ENCODE data around the gene MADCAM1. TPM values are rescaled to one million over a fixed set of nuclear protein-coding genes. Genes with fewer than 3 reads are reported as not detected.

MADCAM1 gene
- under 1 TPM in 2 of 3 donors, not detected in 1; 0.43 to 0.54 TPM for total RNA-seq
- 0.25 TPM for total RNA-seq (2013)

DNA sequence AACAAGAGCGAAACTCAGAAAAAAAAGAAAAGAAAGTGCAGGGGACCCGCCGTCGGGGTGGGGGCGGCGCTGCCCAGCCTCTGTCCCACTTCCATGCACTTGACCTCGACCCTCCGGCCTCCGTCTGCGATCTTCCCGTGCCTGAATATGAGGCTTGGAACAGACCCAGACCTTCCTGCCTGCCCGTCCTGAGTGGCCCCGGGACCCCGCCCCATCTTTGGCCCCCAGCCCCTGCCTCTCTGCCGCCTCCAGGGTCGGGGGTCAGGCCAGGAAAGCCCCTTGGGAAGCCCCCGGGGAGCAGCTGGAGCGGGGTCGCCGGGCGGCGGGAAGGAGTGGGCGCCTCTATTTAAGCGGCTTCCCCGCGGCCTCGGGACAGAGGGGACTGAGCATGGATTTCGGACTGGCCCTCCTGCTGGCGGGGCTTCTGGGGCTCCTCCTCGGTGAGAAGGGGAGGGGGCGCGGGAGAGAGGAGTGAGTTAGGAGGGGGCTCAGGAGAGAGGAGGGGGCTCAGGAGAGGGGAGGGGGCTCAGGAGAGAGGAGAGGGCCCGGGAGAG, at the start of gene MADCAM1:
TSS of gene MADCAM1 (plus strand) at position 375 of the 554 bp plus-strand sequence. CDS start at position 389, 14 bp downstream.
- intact Hi-C loops (cut with micrococcal nuclease), result no loop called here
- 17% methylated on average over 33 of the region's 33 CpGs for WGBS (ENCODE audit: insufficient coverage)

GRCh38 chr19:447064-447426, 49.2 kb upstream of the MADCAM1 start:
- 88% methylated on average over 24 of the region's 24 CpGs for WGBS (ENCODE audit: insufficient coverage)

More for the DNA sequence above, at the start of gene MADCAM1:
- Histone ChIP-seq H3K9me3 (ENCODE audit: control insufficient read depth, insufficient read depth, low read length) (no peaks in the 10 kb centered on the region), H3K36me3 (ENCODE audit: control insufficient read depth, insufficient read depth, low read length) (no peaks in the 10 kb centered on the region), H3K4me3 (ENCODE audit: low read length) (no peak within 1 kb of the TSS), H3K27ac (ENCODE audit: low read length) (no peak within 1 kb of the TSS), H3K4me1 (ENCODE audit: control insufficient read depth, insufficient read depth, low read length) (peaks cover 9% of the 10 kb centered on the region), H3K27me3 (ENCODE audit: control insufficient read depth, insufficient read depth, low read length) (peaks cover 23% of the 10 kb centered on the region)
- Mint-ChIP-seq H3K9me3 (no peaks in the 10 kb centered on the region), H3K27ac (no peak within 1 kb of the TSS), H3K4me1 (peaks cover 0 to 10% of the 10 kb centered on the region in 2 donors), H3K4me3 (no peak within 1 kb of the TSS), H3K36me3 (no peaks in the 10 kb centered on the region), H3K27me3 (ENCODE audit: low read depth in 2 of 2) (peaks cover 9 to 14% of the 10 kb centered on the region in 2 donors)
- ATAC-seq (no peak), DNase-seq (no peak)
- TF ChIP-seq, protein P1, sequence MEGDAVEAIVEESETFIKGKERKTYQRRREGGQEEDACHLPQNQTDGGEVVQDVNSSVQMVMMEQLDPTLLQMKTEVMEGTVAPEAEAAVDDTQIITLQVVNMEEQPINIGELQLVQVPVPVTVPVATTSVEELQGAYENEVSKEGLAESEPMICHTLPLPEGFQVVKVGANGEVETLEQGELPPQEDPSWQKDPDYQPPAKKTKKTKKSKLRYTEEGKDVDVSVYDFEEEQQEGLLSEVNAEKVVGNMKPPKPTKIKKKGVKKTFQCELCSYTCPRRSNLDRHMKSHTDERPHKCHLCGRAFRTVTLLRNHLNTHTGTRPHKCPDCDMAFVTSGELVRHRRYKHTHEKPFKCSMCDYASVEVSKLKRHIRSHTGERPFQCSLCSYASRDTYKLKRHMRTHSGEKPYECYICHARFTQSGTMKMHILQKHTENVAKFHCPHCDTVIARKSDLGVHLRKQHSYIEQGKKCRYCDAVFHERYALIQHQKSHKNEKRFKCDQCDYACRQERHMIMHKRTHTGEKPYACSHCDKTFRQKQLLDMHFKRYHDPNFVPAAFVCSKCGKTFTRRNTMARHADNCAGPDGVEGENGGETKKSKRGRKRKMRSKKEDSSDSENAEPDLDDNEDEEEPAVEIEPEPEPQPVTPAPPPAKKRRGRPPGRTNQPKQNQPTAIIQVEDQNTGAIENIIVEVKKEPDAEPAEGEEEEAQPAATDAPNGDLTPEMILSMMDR (IDR thresholded peaks at IDR 0.05), result no peak

GRCh38 chr19:447816-448560, 48.3 kb upstream of the MADCAM1 start:
- ATAC-seq (no peak), DNase-seq (no peak)
- no peaks in the 10 kb centered on the region for H3K9me3 Mint-ChIP-seq
- H3K4me1 Mint-ChIP-seq, result no peaks in the 10 kb centered on the region
- no peak overlapping the region for H3K27ac Mint-ChIP-seq
- Histone ChIP-seq H3K27me3 (ENCODE audit: control insufficient read depth, insufficient read depth, low read length) (no peaks in the 10 kb centered on the region), H3K4me1 (ENCODE audit: control insufficient read depth, insufficient read depth, low read length) (no peaks in the 10 kb centered on the region), H3K4me3 (ENCODE audit: low read length) (no peak overlapping the region), H3K9me3 (ENCODE audit: control insufficient read depth, insufficient read depth, low read length) (peaks cover 6% of the 10 kb centered on the region), H3K36me3 (ENCODE audit: control insufficient read depth, insufficient read depth, low read length) (no peaks in the 10 kb centered on the region), H3K27ac (ENCODE audit: low read length) (no peak overlapping the region)
- H3K27me3 Mint-ChIP-seq (ENCODE audit: low read depth in 2 of 2), result no peaks in the 10 kb centered on the region
- WGBS (ENCODE audit: insufficient coverage), result 52% methylated on average over 31 of the region's 31 CpGs
- no peaks in the 10 kb centered on the region for H3K36me3 Mint-ChIP-seq
- intact Hi-C loops (cut with micrococcal nuclease), result no loop called here
- no peak overlapping the region for H3K4me3 Mint-ChIP-seq
- TF ChIP-seq, protein P1 (IDR thresholded peaks at IDR 0.05), result no peak

More at GRCh38 chr19:447064-447426, 49.2 kb upstream of the MADCAM1 start:
- TF ChIP-seq, protein P1 (IDR thresholded peaks at IDR 0.05), result no peak
- Mint-ChIP-seq H3K4me3 (no peak overlapping the region), H3K27me3 (ENCODE audit: low read depth in 2 of 2) (no peaks in the 10 kb centered on the region), H3K27ac (no peak overlapping the region), H3K4me1 (no peaks in the 10 kb centered on the region), H3K9me3 (no peaks in the 10 kb centered on the region), H3K36me3 (no peaks in the 10 kb centered on the region)
- Histone ChIP-seq H3K4me3 (ENCODE audit: low read length) (no peak overlapping the region), H3K27me3 (ENCODE audit: control insufficient read depth, insufficient read depth, low read length) (no peaks in the 10 kb centered on the region), H3K4me1 (ENCODE audit: control insufficient read depth, insufficient read depth, low read length) (no peaks in the 10 kb centered on the region), H3K36me3 (ENCODE audit: control insufficient read depth, insufficient read depth, low read length) (no peaks in the 10 kb centered on the region), H3K27ac (ENCODE audit: low read length) (no peak overlapping the region), H3K9me3 (ENCODE audit: control insufficient read depth, insufficient read depth, low read length) (peaks cover 6% of the 10 kb centered on the region)
- DNase-seq (no peak), ATAC-seq (no peak)
- intact Hi-C loops (cut with micrococcal nuclease), result no loop called here

Measured in natural killer cell (primary cell).